Body of pancreas (tissue), 4 donors: ENCODE results near the gene BOD1L1.

Experiments used
- CTCF ChIP-seq, 7 experiments: fragments of 450-650 bp in 4 of 7; fragments of 200-600 bp in 3 of 7; sonication (generic) in 3 of 7; IDR thresholded peaks; one replicate each; pipeline ENCODE4 v1.5.1; 2016 to 2019; ENCODE audit warnings: antibody characterized with exemption in 7 of 7
- POLR2A ChIP-seq, 3 donors: fragments of 450-650 bp; IDR thresholded peaks; one replicate each; pipeline ENCODE4 v1.6.1; 2016; ENCODE audit warnings: antibody characterized with exemption in 3 of 3, mild to moderate bottlenecking in 2 of 3

DNA sequence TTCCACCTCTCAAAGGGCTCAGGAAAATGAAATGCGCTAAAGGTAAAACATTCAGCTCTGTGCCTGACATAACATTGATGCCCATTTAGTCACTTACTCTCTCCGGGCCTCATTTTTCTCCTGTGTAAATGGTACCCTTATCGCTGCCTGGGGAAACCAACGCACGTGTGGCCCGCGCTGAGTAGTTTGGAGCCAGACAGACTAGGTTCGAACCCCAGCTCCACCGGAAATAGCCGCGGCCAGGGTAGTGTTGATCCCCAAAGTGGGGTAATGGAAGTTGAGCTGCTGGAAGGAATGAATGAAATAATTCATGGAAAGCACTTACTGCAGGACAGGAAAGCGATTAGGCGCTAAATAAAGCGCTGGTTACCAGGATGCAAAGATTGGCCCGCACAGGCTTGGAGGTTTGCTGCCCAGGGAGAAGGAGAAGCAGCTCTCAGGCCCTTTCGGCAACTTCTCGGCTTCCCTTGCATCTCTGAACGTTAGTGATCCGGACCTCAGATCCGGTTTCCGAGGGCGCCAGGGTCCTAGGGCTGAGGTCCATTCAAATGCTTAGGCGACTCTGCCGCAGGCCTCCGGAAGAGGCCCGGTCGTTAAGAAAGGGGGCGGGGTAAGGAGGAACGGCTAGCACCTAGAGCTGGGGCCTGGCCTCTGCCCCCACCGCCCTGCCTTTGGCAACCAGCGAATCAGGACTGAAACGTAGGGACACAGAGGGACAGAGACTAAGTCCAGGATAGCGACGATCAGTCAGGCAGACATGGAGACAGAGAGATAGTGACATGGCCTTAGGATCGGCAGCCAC is 96.5 kb downstream of the BOD1L1 start:
- no peak for TF ChIP-seq CTCF (IDR thresholded peaks at IDR 0.05)
- TF ChIP-seq POLR2A (IDR thresholded peaks at IDR 0.05): no peak
